Measurements from ENCODE around the gene DAO.

The DAO gene

GRCh38 chr12:108899145-108899544 is 19.3 kb downstream of the DAO start:
- no peak for DNase-seq (ENCODE audit: low spot score)
- ChIA-PET POLR2A (ENCODE audit: low non-redundant PET) (no interaction called here), CTCF (no interaction called here)
- no peak for TF ChIP-seq CTCF (conservative IDR thresholded peaks at IDR 0.05; ENCODE audit: low read depth)
- H3K27ac ChIP-seq = no peak overlapping the region

- CTCF ChIA-PET = no interaction called here
Measured at GRCh38 chr12:108905725-108906124, 25.8 kb downstream of the DAO start.

GRCh38 chr12:108906971-108907370 is 27.1 kb downstream of the DAO start:
- DNase-seq (ENCODE audit: low spot score) = no peak
- ChIA-PET CTCF (interaction anchor here (0.5 to 0.9 kb wide), 2 partner anchors 23 to 36 kb away, joined by 3 read pairs; no protein-coding TSS in a partner anchor), POLR2A (ENCODE audit: low non-redundant PET) (no interaction called here)
- H3K27ac ChIP-seq = no peak overlapping the region
- no peak for TF ChIP-seq CTCF (conservative IDR thresholded peaks at IDR 0.05; ENCODE audit: low read depth)

More at GRCh38 chr12:108905725-108906124, 25.8 kb downstream of the DAO start:
- POLR2A ChIA-PET (ENCODE audit: low non-redundant PET) = no interaction called here
- no peak for TF ChIP-seq CTCF (conservative IDR thresholded peaks at IDR 0.05; ENCODE audit: low read depth)
- H3K27ac ChIP-seq = no peak overlapping the region
- no peak for DNase-seq (ENCODE audit: low spot score)

DNA sequence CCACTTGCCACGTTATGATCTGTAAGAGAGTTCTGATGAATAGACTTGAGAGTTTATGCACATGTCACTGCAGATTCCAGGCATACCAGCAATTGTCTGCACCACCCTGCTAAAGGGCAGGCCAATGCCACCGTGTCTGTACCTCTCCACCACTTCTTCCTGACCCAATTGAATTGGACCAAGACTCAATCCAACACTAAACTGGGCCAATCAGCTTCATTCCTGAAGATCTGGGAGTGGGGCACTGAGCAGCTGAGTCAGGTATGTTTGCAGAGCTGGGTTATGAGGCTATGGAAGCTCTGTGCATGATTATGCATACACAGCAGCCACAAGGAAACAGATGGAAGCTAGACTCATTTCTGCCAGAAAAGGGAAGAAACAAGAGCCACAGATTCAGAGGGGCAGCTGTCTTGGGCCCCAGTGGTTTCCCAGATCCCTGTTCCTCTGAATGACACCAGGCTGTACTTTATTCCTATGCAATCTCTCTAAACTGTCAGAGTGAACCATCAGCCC is 28.0 kb downstream of the DAO start:
- ChIA-PET CTCF (no interaction called here), POLR2A (ENCODE audit: low non-redundant PET) (no interaction called here)
- peak; percentile 26 for DNase-seq (ENCODE audit: low spot score)
- no peak overlapping the region for H3K27ac ChIP-seq
- TF ChIP-seq CTCF (conservative IDR thresholded peaks at IDR 0.05; ENCODE audit: low read depth) = no peak

- no peak overlapping the region for H3K27ac ChIP-seq
- ChIA-PET CTCF (interaction anchor here (0.6 to 1.0 kb wide), 2 partner anchors 183 to 496 kb away, joined by 3 read pairs; partner anchors contain the start of gene ALKBH2), POLR2A (ENCODE audit: low non-redundant PET) (no interaction called here)
- no peak for DNase-seq (ENCODE audit: low spot score)
- TF ChIP-seq CTCF (conservative IDR thresholded peaks at IDR 0.05; ENCODE audit: low read depth) = no peak
Measured at GRCh38 chr12:108910336-108910735, 30.4 kb downstream of the DAO start.

- peak; percentile 34 for DNase-seq (ENCODE audit: low spot score)
- no peak for TF ChIP-seq CTCF (conservative IDR thresholded peaks at IDR 0.05; ENCODE audit: low read depth)
- ChIA-PET CTCF (no interaction called here), POLR2A (ENCODE audit: low non-redundant PET) (no interaction called here)
- no peak overlapping the region for H3K27ac ChIP-seq
Measured at GRCh38 chr12:108911915-108912314, 32.0 kb downstream of the DAO start.

DNA sequence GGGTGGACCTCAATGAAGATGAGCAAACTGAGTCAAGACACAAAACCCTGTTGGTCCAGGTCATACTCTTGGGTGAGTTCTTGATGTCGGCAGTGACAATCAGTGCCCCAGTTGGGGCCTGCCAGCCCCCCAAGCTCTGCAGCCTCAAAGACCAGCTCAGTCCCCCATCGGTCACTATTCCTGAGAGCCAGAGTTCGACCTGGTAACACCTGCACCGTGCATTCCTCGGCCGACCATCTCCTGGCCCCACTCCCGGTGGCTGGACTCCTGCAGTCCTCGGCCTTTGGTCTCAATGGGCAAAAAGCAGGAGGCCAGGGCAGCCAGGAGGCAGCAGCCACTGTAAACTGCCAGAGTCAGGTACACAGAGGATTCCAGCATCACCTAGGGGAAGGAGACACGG is 32.5 kb downstream of the DAO start:
- no peak for DNase-seq (ENCODE audit: low spot score)
- POLR2A ChIA-PET (ENCODE audit: low non-redundant PET) = no interaction called here
- CTCF ChIA-PET = no interaction called here
- TF ChIP-seq CTCF (conservative IDR thresholded peaks at IDR 0.05; ENCODE audit: low read depth) = no peak
- H3K27ac ChIP-seq = no peak overlapping the region

Measured in RWPE1 (cell line).